GM19239 (cell line): ENCODE results near the gene BMP3.

Experiments used
- DNase-seq: peaks from one replicate; pipeline ENCODE4 v3.0.0; 2011; ENCODE audit warnings: low spot score; ENCODE audit not compliant: insufficient read length
- FAIRE-seq: peaks from 2 replicates; lab custom pipeline; 2011; peaks lifted over from hg19 to GRCh38; lab: Jason Lieb, UNC

BMP3 gene

GRCh38 chr4:81039351-81039972 lies 9.0 kb downstream of the BMP3 start:
- no peak for DNase-seq
- peak; percentile 64 for FAIRE-seq

- DNase-seq: no peak
- FAIRE-seq: no peak
Observed at GRCh38 chr4:81040012-81040659, 9.6 kb downstream of the BMP3 start.

DNA sequence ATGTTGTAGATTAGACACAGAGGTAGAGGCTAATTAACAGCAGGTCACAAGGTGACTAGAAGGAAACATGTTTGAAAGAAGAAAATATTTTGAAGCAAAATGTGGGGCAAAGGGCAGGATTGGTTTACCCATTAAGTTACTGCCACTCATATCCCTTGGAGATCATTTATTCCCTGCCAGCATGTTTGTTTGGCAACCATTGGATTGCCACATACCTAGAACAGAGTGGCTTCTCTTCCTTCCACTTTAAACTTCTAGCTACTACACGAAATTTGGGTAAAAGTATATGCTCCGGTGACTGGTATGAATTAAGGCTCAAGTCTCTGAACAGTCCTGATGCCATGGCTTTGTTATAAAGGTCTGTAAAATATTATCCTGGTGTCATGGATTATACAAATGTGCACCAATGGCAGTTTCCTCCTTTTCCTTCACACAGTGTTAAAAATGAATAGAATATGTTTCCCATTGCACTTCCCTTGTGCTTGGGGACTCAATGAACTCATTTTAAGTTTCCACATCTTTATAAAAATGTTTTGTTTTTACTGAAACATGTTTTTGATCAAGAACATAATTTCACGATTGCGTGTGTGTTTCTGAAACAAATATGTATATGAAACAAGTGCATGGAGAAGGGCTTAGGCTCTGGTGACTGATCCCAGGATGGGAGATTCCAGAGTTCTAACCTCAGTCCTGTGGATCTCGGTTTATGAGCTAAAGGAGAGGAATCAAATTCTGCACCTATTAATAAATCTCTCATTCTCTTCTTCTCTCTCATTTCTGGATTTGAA lies 12.3 kb downstream of the BMP3 start:
- FAIRE-seq (no peak), DNase-seq (no peak)

- DNase-seq (no peak), FAIRE-seq (no peak)
Observed at GRCh38 chr4:81049330-81049729, 18.8 kb downstream of the BMP3 start.

DNA sequence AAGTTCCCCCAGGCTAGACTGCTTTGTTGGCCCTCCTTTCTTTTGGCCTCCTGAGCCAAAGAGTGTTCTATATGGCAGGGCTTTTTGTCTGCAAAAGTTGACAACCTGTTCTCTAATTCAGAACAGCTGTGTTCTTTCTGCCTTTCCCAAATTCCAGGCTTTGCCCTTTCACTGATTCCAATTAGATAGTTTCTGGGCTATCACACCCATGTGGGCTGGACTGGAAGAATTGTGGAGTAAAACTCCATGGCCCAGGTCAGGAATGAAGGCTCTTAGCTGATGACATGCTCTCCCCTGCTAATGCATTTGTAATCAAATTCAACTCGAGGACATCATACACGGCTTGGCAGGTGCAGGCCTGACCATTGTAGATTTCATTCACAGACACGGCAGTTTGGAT lies 19.4 kb downstream of the BMP3 start:
- FAIRE-seq: peak; percentile 31

DNA sequence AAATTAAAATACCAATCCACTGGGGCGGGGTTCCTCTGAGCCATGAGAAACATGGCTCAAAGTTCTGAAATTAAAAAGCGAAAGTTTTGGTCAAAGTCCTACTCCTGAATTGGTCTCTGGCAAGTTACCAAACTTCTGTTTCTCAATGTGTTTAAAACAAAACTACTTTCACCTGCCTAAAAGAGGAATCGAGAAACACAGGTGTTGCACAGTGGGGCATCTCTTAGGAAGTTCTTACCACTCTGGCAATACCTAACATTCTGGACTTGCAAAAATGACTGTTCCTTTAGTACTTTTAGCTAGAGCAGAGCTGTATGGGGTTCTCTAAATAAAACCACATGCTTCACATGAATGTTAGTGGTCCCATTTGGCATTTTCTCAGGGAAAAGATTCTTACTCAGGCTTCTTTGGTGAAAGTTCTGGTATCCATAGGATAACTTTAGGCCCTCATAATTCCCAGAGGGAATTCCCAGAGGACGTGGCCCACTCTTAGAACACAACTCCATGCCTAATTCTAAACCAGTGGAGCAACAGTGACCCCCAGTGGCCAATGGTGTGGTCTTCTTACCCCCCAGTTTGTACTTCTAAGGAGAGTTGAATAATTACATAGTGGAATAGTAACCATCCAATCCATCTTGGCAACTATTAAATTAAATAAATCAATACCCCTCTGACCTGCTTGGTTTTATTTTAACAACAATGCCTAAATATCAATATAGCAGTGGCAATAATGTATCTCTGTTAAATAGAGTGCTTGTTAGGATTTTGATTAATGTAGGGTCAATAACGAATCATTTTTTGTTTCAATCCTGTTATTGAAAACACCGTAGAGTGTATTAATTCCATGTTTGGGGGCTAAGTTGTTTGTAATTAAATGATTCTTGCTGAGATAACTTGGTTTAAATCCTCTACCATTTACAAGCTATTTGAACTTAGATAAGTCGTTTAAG lies 21.9 kb downstream of the BMP3 start:
- FAIRE-seq: peak; percentile 90
- no peak for DNase-seq

More for the DNA sequence above, 19.4 kb downstream of the BMP3 start:
- DNase-seq: no peak

- FAIRE-seq: no peak
- DNase-seq: no peak
Observed at GRCh38 chr4:81058621-81059020, 28.1 kb downstream of the BMP3 start.

- no peak for DNase-seq
- peak; percentile 66 for FAIRE-seq
Observed at GRCh38 chr4:81060587-81061343, 30.3 kb downstream of the BMP3 start.

DNA sequence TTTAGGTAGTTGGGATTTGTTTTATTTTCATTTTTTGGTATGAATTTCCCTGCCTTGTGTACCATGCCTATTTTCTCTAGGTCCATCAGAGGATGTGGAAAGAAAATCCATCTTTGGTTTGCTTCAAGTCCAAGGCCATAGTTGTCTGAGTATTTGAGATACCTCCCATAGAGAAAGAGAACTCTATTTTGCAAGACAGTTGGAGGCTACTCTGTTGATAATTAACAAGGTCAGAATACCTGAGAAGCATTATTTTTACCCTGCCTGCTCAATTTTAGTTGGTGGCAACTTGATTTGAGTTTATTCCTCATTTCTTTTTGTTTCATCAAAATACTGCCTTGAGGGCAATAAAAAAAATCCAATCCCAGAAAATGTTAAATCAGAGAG lies 30.8 kb downstream of the BMP3 start:
- DNase-seq: no peak
- no peak for FAIRE-seq

- FAIRE-seq: no peak
- DNase-seq: no peak
Observed at GRCh38 chr4:81062001-81062400, 31.5 kb downstream of the BMP3 start.

DNA sequence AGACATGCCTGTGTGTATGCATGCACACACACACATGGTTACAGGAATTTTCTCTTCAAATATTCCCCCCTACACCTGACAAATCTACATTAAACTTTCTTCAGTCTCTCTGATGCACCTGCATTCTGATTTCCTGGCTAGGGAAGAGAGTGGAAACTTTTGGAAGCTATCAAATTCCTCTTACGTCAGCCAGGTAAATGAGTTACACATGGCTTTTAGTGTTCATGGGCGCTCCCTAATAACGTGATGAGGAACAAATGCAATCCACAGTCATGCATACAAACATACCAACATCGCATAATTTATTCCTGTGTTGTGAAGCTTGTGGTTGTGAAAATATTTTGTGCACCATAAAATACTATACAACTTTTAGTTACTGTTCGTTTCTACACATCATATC lies 34.9 kb downstream of the BMP3 start:
- no peak for FAIRE-seq
- no peak for DNase-seq

DNA sequence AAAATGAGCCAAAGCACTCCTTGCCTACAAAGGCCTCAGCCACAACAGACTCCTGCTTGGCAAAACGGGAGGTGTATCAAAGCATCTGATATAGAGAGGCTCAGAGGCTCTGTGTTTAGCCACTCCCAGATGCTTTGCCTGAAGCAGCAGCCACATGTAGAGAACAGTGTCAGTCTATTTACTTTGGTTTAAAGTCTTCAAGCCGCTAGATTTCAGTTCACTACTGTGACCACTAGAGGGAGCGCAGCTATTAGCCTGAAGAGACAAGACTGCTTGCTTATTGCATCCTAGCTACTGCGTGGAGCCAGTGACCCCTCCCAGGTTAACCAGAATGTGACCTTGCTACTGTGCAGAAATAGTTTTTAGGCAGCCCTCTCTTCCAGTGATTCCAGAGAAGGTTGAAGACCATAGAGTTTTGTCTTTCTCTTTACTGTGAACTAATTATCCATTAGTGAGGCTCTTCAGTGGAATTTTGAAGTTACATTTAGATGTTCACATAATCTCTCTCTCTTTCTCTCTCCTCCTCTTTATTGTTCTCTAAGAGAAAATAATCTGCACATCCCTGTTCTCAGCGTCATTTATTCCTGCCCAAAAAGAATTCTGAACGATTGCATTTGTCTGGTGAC lies 39.3 kb downstream of the BMP3 start:
- FAIRE-seq (peak; percentile 77), DNase-seq (peak; percentile 18)

GRCh38 chr4:81071013-81071412 lies 40.5 kb downstream of the BMP3 start:
- FAIRE-seq (no peak), DNase-seq (no peak)

DNA sequence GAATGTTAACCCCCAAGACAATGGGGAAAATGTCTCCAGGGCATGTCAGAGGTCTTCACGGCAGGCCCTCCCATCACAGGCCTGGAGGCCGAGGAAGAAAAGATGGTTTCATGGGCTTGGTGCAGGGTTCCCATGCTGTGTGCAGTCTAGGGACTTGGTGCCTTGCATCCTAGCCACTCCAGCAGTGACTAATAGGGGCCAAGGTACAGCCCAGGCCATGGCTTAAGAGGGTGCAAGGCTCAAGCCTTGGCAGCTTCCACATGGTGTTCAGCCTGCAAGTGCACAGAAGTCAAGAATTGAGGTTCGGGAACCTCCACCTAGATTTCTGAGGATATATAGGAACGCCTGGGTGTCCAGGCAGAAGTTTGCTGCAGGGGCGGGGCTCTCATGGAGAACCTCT lies 50.6 kb downstream of the BMP3 start:
- FAIRE-seq (no peak), DNase-seq (no peak)

- no peak for DNase-seq
- FAIRE-seq: no peak
Observed at GRCh38 chr4:81084029-81084428, 53.5 kb downstream of the BMP3 start.

GRCh38 chr4:81084634-81085033 lies 54.1 kb downstream of the BMP3 start:
- FAIRE-seq: no peak
- DNase-seq: no peak

- FAIRE-seq: no peak
- DNase-seq: no peak
Observed at GRCh38 chr4:81085291-81085690, 54.8 kb downstream of the BMP3 start.

- DNase-seq (no peak), FAIRE-seq (no peak)
Observed at GRCh38 chr4:81085979-81086378, 55.5 kb downstream of the BMP3 start.

DNA sequence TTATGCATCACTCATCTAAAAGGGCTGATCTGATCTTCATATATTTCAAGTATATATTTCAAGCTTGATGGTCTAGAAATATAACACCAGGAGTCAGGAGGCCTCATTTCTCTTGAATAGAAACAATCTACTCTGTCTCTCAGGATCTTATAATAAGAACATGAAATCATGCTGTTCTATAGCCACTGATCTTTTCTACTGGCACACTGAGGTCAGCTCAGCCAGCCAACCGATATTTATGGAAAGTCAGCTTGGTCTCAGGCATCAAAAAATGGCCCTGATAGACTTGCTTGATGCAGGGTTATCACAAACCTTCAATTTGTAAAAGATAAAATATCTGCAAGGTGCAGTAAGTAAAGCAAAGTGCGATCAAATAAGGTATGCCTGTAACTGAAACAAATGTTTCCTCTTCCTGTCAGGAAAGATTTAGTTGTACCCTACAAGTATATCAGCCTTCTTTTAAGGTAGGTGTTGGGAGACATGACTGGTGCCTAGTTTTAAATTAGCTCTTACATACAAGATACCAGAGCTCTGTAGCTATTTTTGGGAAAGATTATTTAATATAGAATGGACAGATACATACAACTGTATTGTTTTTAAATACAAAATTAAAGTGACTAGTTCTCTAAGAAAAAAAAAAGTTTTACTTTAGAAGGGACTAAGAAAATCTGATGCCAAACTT lies 63.4 kb downstream of the BMP3 start:
- no peak for FAIRE-seq
- no peak for DNase-seq
